NCI-H2171 treated with DMSO at 0.1 percent for 48 hours (cell line): ENCODE measurements around the gene RNF41.

Experiments used
- DNase-seq: peaks from one replicate; lab custom pipeline; 2025; lab: John Stamatoyannopoulos, UW

RNF41 gene

DNA sequence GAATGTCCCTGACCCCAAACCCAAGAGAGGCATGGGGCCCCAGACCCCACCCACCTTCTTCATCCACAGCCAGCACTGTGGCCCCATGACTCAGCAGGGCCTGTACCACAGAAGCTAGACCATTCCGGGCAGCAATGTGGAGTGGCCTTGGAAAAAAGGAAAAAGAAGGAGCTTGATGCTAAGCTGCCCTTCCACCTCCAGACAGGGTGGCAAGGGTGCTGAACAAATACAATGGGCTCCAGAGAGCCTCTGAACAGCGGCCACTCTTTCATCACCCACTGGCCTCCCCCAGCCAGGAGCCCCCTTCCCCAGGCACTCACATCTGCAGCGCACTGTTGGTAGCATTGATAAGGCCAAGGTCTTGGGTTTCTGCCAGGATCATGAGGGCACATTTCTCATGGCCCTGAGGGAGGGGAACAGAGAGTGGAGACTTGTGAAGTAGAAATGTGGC lies 22.0 kb upstream of the RNF41 start:
- DNase-seq = no peak

GRCh38 chr12:56242986-56243385 lies 21.3 kb upstream of the RNF41 start:
- DNase-seq = no peak

- DNase-seq = no peak
These were observed 19.9 kb upstream of the RNF41 start for GRCh38 chr12:56241424-56242303.

DNA sequence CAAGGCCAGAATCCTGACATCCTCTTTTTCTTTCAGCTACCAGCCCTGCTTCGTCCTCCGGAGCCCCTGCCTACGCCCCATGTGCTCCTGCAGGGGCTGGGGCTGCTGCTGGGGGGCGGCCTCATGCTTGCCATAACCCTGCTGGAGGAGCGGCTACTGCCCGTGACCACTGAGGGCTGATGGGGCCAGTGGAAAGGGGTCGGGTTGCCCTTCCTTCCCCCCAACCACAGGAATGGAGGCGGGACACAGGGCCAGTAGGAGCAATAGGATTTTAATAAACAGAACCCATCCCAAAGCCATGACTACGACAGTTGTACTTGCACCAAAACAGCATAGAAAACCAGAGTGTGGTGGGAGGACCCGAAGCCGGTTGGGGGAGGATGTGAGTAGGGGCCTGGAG lies 15.8 kb upstream of the RNF41 start:
- no peak for DNase-seq

- no peak for DNase-seq
These were observed 15.3 kb upstream of the RNF41 start for GRCh38 chr12:56236985-56237384.

GRCh38 chr12:56236091-56236490 lies 14.4 kb upstream of the RNF41 start:
- no peak for DNase-seq

- no peak for DNase-seq
These were observed 13.2 kb upstream of the RNF41 start for GRCh38 chr12:56234746-56235436.

- DNase-seq = no peak
These were observed 9.5 kb upstream of the RNF41 start for GRCh38 chr12:56231184-56231582.

- no peak for DNase-seq
These were observed 8.9 kb upstream of the RNF41 start for GRCh38 chr12:56230432-56231183.

- DNase-seq = no peak
These were observed 8.3 kb upstream of the RNF41 start, which contains the start of gene SLC39A5 for GRCh38 chr12:56229916-56230431. Gene SLC39A5 (plus strand): TSS chr12:56230051. CDS start chr12:56231275, 1,224 bp downstream.

GRCh38 chr12:56229082-56229481 lies 7.4 kb upstream of the RNF41 start:
- no peak for DNase-seq

- DNase-seq = no peak
These were observed 3.2 kb upstream of the RNF41 start for GRCh38 chr12:56224954-56225353.

DNA sequence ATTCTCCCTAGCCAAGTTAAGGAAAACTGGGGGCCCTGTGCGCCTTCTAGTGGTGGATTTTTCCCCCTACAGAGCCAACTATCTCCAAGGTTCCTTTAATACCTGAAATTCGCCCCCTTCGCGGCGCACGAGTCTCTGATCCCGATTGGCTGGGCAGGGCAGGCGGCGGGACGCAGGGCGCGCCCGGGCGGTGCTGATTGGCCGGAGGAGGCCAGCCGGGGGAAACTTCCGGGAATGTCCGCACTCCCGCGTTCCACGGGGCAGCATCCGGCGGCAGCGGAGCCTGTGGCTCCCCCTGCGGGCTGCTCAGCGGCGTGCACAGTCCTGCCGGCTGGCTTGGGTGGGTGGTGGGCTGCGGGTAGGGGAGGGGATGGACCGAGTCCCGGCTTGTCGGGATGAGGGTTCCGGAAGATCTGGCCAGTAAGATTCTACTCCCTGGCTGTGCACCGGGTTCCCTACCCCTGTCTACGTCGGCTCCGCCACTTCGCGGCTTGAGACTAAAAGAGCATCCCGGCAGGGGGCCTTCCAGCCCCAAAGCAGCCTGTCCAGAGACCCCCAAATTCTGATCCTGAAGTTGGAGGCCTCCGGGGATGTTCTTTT lies 2.5 kb upstream of the RNF41 start, which contains the start of gene NABP2:
Gene NABP2, plus strand, starts transcription at position 241 of the 600 bp plus-strand sequence. CDS start 515 bp downstream, outside the sequence.
- DNase-seq = peak; percentile 96

GRCh38 chr12:56223571-56224101 lies 1.9 kb upstream of the RNF41 start:
- no peak for DNase-seq

- DNase-seq = no peak
These were observed 791 bp upstream of the RNF41 start for GRCh38 chr12:56222531-56222895.

- DNase-seq = no peak
These were observed 428 bp downstream of the RNF41 start for GRCh38 chr12:56221232-56221756.

DNA sequence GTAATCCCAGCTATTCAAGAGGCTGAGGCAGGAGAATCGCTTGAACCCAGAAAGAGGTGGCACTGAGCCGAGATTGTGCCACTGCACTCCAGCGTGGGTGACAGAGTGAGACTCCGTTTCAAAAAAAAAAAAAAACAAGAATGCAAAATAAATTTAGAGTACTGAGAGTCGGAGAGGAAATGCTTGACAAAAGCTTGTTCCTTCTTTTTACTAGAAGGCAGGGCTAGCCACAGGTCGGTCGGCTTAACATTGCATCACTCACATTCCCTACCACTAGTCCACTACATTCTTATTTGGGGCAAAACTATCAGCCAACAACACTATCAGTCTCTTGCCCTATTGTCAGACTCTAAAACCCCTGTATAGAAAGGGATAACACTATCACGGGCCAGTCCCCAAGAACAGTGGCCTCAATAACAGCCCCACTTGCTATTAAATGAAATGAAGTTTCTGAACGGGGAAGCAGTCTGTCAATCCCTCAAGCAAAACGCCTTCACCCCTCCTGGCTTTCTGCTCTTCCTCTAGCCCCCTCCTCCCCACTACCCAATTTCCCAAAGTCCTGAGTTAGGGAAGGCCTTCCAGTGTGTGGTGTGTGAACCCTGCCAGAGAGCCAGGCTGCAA lies 1.0 kb downstream of the RNF41 start:
- DNase-seq = no peak

- no peak for DNase-seq
These were observed 1.9 kb downstream of the RNF41 start for GRCh38 chr12:56219840-56220239.

DNA sequence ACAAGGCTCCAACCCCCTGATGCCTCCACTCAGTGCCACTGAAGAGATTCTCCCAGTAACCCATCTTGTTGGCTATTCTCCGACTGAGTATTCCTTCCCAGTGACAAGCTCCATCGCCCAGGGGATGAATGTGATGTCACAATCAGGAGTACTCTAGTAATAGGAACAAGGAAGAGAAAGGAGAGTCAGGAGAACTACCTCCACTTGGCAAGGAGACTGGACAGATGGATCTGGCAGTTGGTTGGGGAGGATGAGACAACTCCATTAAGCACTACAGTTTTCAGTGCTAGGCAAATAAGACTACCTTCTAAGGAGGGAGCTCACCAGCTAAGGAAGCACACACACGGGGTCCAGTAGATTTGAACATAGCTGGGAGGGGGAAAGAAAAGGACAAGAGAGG lies 5.3 kb downstream of the RNF41 start:
- no peak for DNase-seq

DNA sequence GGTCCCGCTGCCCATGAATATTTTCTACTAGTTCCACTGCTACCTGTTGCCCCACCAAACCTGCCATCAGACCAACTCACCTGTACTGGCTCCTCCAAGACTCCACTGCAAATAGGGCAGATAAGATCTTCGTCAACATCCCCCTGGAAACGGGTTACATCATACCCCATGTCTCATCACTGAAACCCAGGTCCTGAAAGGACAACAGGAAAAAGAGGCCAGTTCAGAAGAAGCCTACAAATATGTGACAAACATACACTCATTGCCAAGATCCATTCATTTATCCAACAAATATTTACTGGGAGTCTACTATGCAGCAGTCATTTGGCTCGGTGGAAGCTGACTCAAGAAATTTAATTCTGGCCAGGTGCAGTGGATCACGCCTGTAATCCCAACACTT lies 7.8 kb downstream of the RNF41 start:
- no peak for DNase-seq

- DNase-seq = no peak
These were observed 9.4 kb downstream of the RNF41 start for GRCh38 chr12:56212361-56212760.
